AG09309 (cell line): ENCODE measurements around the gene CNPY1.
"Not testable (repeated sequence)": the region's sequence is repeated elsewhere in the genome, so short reads cannot be mapped to it uniquely, and the experiment has no call there.

Experiments used
- DNase-seq: peaks from one replicate; pipeline ENCODE4 v3.0.0-alpha.2; 2010; ENCODE audit warnings: low read depth
- H3K4me3 ChIP-seq: 2 replicates; pipeline ENCODE4 v1.5.1; 2011; ENCODE audit warnings: mild to moderate bottlenecking, low read depth, low read length, moderate library complexity; ENCODE audit not compliant: control insufficient read depth
- CTCF ChIP-seq: IDR thresholded peaks from 2 replicates; pipeline ENCODE4 v1.5.1; 2011; ENCODE audit warnings: mild to moderate bottlenecking, low read depth, low read length, inconsistent platforms; ENCODE audit not compliant: insufficient read depth, control insufficient read depth; ENCODE audit errors: missing control alignments

CNPY1 gene

DNA sequence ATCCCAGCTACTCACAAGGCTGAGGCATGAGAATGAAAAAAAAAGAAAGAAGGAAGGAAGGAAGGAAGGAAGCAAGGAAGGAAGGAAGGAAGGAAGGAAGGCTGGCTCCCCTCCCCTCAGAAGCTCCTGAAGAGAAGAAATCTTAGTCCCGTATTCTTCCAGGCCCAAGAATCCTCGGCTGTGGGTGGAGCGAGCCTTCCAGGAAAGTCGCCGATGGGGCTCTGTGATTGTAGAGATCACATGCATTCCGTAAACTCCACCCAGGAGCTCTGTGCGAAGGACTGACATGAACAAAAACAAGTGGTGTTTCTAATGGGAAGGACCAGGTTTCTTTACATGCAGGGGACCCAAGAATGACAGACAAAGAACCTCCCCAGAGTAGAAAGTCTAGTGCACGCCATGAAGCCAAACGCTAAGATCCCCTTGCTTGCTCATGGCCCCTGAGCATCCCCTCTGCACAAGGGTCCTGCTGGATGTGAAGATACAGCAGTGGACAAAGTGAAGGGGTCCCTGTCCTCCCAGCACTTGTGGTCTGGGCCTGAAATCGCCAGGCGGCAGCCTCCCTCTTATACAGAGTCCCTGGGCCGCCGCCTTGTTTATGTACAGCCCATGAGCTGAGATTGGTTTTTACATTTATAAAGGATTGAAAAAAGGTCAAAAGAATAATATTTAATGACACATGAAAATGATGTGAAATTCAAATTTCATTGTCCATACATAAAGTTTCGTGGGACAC is 25.2 kb downstream of the CNPY1 start:
- no peak for TF ChIP-seq CTCF
- DNase-seq: no peak
- no peak overlapping the region for H3K4me3 ChIP-seq

DNA sequence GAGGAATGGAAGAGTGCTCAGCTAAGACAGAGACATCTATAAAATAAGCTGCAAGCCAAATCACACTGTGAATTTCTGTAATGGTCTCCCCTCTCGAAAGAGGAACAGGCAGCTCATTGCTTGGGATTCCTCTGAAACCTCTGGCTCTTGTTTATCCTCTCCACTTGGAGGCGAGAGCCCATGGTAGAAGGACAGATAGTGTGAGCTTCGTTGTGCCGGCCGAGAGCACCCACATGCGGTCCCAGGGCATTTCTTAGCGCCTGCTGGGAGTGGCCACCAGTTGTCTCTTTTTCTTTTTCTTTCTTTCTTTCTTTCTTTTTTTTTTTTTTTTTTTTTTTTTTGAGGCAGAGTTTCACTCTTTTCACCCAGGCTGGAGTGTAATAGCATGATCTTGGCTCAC is 26.2 kb downstream of the CNPY1 start:
- TF ChIP-seq CTCF: no peak
- DNase-seq: no peak
- no peak overlapping the region for H3K4me3 ChIP-seq

DNA sequence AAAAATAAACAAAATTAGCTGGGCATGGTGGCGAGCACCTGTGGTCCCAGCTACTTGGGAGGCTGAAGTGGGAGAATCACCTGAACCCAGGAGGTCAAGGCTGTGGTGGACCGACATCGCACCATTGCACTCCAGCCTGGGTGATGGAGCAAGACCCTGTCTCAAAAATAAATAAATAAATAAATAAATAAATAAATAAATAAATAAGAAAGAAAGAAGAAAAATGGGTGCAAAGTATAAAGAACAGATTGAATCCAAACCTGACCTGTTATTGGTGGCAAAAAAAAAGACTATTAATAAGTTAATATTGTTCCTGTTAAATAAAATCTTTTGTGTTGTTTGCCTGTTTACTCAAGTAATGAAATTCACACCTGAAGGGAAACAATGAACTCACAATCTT is 27.0 kb downstream of the CNPY1 start:
- H3K4me3 ChIP-seq, DNase-seq: not testable (repeated sequence)

- H3K4me3 ChIP-seq: no peak overlapping the region
- DNase-seq: no peak
- no peak for TF ChIP-seq CTCF
Observed at GRCh38 chr7:155518633-155519032, 27.7 kb downstream of the CNPY1 start.

GRCh38 chr7:155517969-155518368 is 28.4 kb downstream of the CNPY1 start:
- H3K4me3 ChIP-seq: no peak overlapping the region
- DNase-seq: no peak
- TF ChIP-seq CTCF: no peak

GRCh38 chr7:155517452-155517851 is 28.9 kb downstream of the CNPY1 start:
- DNase-seq: no peak
- TF ChIP-seq CTCF: no peak
- no peak overlapping the region for H3K4me3 ChIP-seq

GRCh38 chr7:155516466-155516865 is 29.9 kb downstream of the CNPY1 start:
- DNase-seq: no peak
- H3K4me3 ChIP-seq: no peak overlapping the region
- TF ChIP-seq CTCF: no peak
